HG02981 (cell line): ENCODE measurements around the gene CD3D.
"Not testable (repeated sequence)": the region's sequence is repeated elsewhere in the genome, so short reads cannot be mapped to it uniquely, and the experiment has no call there.

Experiments
- ATAC-seq: cut with Tn5 transposase; IDR thresholded peaks from one replicate; pipeline ENCODE4 v1.9.1; 2021; ENCODE audit warnings: mild to moderate bottlenecking, moderate library complexity; ENCODE audit not compliant: unreplicated experiment

The CD3D gene

DNA sequence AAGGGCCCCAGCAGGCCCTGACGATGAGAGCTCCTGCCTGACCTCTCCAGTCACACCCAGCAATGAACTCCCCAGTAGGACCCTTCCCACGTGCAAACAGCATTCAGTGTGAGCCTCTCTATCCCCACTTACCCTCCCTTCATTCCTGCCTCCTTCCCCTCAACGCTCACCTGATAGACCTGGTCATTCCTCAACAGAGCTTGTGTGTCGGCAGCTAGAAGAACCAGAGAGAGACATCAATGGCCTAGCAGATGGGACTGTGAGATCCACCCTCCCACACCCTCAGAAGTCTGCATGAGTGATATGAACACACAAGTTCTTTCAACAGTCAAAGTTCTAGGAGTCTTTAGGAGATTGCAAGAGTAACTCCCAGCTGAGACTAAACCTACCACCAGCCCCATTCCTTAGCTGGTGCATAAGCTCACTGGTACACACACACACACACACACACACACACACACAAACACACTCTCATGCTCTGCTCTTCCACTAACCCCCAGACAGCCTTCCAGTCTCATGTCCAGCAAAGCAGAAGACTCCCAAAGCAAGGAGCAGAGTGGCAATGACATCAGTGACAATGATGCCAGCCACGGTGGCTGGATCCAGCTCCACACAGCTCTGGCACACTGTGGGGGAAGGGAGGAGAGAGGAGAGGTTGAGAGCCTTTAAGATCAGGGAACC is 3.1 kb downstream of the CD3D start:
- no peak for ATAC-seq

DNA sequence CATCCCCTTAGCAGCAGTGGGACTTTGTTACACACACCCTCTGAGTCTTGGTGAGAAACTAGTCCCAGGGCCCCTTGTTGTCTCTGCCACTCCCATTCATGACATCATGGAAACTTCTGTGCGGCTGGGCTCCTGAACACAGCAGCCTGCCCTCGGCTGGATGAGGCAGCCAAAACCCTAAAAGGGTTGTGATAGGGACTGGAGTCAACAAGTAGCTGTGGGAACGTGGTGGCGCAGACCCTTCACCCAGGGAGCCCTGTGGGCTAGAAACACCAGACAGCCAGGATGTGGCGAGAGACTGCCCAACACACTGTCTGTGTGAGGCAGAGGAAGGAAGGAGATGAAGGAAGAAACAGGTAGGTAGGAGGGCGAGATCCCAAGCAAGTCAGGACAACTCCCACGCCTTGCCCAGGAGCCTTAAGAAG is 3.9 kb downstream of the CD3D start:
- ATAC-seq = no peak

DNA sequence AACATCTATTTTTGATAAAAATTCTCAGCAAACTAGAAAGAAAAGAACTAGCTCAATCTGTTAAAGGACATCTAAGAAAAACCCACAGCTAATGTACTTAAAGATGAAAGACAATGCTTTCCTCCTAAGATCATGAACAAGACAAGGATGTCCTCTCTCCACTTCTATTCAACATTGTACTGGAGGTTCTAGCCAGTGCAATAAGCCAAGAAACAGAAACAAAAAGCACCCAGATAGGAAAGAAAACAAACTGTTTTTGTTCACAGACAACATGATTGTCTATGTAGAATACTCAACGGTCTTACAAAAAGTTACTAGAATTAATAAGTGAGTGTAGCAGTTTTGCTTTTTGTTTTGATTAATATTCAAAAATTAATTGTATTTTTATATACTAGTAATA is 7.8 kb downstream of the CD3D start:
- ATAC-seq = no peak

DNA sequence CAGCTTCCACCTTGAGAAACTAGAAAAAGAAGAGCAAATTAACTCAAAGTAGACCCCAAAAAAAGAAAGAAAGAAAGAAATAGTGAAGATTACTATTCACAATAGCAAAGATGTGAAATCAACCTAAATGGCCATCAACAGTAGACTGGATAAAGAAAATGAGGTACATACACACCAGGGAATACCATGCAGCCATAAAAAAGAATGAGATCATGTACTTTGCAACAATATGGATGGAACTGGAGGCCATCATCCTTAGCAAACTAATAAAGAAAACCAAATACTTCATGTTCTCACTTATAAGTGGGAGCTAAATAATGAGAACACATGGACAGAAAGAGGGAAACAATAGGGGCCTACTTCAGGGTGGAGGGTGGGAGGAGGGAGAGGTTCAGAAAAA is 13.8 kb downstream of the CD3D start:
- no peak for ATAC-seq

DNA sequence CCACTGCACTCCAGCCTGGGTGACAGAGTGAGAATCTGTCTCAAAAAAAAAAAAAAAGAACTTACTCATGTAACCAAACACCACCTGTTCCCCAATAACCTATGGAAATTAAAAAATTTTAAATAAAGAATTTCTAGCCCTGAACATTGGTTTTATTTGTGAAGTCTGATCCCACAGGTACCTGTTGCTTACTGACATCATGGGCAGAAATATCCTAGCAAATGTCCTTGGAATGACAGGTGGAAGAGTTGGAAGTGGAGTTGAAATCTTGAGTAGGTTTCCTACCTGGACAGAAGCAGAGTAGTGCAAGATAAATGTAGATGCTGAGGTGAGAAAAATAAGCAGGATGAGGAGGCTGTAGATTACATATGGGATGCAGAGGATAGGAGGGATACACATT is 17.2 kb downstream of the CD3D start:
- no peak for ATAC-seq

DNA sequence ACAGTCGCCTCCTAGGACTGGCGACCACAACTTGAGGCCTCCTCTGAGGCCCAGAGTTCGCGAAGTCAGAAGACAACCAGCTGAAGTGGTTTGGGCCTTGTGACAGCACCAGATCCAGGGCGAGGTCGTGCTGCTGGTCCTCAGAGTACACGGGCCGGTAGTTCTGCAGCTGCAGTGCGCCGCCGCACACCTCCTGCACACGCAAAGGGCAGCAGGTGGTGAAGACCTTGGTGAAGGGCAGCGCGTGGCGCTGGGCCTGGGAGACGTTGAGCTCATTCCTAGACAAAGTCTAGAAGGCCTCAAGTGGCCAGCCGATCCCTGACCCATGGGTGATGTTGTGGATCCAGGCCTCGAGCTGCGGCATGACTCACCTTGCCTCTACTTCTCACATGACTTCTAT is 19.8 kb downstream of the CD3D start:
- ATAC-seq = no peak

DNA sequence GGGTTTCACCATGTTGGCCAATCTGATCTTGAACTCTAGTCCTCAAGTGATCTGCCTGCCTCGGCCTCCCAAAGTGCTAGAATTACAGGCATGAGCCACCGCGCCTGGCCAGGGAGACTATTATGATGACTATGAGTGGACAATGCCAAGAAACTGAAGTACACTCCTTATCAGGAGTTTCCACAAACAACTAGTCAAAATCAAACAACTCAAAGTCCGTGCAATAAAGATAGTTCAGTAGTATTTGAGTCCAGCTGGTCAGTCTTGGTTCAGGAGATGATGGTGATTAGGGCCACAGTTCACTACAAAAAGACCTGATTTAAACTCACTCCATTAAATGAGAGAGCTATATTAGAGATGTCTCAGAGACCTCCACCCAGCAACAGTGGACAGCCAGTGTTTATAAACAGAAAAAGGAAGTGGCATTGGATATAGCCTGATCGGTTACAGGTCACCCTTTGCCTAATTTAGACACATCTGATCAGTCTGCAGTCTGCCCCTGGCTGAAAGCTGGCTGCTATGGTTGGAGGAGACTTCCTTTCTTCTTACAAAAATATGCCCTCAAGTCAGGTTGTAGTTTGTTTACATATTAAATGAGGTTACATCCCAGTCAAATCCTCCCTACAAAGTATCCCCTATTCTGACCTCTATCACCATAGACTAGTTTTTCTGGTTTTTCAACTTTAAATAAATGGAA is 21.0 kb downstream of the CD3D start:
- no peak for ATAC-seq

DNA sequence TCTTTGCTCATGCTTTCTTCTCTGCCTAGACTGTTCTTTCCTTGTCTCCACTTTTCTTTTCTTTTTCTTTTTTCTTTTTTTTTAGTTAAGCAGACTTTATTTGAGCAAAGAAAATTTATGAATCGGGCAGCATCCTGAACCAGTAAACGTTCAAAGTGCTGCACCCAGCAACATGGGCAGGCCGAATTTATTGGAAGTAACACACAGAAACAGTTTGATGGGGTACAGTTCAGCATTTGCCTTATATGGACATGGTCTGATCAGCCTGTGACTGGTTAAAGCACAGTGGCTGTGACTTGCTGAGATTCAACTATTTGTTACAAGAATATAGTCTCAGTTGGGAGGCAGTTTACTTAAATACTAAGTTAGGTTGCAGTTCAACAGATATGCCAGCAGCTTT is 22.0 kb downstream of the CD3D start:
- no peak for ATAC-seq

DNA sequence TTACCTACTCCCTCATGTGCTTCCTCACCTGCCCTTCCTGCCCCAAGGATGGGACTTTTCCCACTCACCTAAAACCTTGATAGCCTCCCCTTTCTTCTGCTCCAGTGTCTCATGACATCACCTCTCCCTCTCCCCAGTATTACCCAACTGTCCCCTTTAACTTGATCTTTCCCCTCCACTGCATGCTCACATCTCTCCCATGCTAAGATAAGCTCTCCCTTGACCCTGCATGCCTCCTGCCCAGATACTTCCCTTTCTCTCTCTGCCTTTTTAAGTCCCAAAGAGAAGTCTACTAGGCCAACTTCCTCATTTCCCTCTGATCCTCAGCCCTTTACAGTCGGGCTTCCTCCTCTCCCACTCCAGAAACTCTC is 23.2 kb downstream of the CD3D start:
- no peak for ATAC-seq

DNA sequence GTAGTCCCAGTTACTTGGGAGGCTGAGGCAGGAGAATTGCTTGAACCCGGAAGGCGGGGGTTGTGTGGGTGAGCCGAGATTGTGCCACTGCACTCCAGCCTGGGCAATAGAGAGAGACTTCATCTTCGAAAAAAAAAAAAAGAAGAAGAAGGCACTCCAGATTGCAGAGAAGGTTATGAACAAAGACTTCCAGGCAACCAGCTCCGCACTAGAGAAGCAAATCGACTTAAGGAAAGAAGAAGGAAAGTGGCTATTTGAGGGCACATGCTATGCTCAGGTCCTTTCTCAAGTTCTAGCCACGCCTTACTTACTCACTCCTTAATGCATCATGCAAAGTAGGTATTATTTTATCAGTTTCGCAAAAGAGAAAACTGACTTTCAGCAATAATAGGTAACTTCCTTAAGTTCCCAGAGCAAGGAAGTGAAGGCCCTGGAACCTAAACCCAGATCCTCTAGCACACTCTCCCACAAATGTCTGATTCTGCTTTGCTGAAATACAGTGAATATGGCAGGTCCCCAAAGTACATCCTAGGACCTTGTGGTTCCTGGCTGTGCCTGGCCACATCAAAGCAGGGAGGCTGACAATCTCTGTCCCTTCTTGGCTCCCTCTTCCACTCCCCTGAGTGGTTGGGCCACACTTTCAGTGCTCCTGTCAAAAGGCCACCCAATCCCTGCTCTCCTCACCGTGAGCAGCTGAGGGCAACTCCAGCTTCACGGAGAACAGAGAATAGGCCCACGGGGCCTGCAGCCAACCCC is 23.7 kb downstream of the CD3D start:
- no peak for ATAC-seq

DNA sequence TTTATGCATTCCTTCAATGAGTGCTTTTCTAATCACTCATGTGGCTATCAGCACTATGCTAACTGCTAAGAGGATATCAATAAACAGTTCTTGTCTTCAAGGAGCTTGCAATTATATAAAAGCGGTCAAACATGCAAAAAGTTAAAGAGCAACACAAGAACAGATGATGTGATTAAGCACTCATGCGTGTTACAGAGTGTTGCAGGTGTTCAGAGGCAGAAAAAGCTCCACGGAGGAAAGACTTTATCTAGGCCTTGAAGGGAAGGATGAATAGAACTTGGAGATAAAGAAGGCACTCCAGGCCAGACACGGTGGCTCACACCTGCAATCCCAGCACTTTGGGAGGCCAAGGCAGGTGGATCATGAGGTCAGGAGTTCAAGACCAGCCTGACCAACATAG is 24.4 kb downstream of the CD3D start:
- ATAC-seq = no peak

DNA sequence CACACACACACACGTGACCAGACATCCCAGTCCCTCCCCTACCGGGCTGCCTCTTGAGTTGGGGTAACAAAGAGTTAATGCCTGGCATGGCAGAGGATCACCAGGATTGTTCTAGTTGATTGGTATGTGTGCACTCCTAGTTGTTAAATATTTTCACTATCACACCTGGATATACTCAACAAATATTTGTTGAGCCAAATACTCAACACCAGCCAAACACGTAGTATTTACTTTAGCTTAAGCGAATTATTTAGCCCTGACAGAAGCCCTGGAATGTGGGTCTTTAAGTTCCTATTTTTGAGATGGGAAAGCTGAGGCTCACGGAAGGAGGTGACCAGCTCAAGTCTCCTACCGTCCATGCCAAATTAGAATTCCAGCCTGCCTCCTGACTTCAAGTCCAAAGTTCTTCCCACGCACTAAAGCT is 27.5 kb downstream of the CD3D start:
- ATAC-seq = no peak

DNA sequence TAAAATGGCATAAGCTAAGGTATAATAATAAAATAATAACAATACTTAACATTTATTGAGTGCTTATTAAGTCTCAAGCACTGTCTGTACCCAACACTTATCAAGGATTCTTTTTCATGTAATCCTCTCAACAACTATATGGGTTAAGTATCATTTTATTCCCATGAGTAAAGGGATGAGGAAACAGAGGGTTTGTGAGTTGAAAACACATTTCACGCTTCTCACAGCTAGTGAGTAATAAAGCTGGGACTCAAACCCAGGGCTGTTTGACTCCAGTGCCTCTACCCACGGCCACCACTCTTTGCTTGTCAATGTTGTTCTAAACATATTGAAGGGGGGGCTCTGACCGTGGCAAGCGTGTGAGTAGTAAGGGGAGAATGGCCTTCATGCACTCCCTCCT is 29.3 kb downstream of the CD3D start:
- no peak for ATAC-seq

DNA sequence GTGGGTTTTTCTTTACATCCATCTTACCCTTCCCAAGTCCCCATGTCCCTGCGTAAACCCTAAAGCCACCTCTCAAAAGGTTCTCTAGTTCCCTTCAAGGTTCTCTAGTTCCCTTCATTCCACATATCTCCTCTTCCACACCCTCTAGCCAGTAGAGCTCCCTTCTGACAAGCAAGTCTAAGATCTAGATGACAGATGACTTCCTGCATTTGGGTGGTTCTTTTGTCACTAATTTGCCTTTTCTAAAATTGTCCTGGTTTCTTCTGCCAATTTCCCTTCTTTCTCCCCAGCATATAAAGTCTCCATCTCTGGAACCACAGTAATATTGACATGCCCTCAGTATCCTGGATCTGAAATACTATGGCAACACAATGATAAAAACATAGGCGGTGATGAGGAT is 30.2 kb downstream of the CD3D start:
- ATAC-seq = no peak

DNA sequence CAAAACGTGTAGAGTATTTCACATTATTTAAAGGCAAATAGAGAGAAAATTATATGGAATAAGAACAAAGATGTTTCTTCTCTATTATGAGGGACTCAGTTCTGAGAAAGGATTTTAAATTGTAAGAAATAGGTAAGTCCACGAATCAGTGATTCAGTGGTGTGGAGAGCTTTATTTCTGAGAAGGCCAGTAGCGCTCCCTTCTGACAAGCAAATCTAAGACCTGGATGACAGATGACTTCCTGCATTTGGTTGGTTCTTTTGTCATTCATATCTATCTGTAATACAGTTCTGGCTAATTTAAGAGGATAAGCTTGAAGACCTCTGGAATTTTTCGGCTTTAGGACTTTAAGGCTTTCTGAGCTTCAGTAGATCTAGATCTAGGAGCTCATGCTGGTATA is 31.0 kb downstream of the CD3D start:
- ATAC-seq = no peak

DNA sequence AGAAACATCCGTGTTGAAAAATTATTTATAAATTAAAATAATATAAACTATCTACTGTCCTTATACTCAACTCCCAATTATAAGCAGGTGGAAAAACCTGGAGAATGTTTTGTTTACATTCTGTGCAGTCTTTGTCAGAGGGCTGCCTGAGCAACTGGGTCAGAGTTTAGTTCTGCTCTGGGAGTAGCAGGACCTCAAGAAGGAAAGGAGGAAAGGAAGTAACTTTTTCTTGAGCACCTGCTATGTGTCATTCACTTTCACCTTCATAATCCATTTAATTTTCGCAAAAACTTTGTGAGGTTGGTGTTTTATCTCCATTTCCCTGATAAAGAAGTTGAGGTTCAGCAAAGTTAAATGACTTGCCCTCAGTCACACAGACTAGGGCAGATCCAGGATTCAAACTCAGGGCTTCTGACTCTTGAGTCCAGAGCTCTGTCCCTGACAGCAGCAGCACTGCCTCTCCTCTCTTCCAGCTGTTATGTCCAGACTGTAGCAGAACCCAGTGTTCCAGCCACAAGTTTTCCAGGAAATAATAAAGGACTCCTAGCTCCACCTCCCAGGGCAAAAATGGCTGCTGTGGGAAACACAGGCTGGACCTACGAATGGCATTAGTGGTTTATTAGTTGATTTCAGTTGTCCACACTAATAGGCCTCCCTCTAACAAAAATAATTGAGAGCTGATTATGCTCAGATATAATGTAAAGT is 31.6 kb downstream of the CD3D start:
- ATAC-seq = no peak

DNA sequence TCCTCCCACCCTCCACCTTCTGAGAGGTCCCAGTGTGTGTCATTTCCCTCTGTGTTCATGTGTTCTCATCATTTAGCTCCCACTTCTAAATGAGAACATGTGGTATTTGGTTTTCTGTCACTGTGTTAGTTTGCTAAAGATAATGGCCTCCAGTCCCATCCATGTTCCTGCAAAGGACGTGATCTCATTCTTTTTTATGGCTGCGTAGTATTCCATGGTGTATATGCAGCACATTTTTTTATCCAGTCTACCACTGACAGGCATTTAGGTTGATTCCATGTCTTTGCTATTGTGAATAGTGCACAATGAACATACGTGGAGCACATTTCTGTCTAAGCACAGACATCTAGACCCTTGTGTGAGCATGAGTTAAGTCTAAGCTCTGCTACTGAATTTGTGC is 32.2 kb downstream of the CD3D start:
- ATAC-seq = no peak

DNA sequence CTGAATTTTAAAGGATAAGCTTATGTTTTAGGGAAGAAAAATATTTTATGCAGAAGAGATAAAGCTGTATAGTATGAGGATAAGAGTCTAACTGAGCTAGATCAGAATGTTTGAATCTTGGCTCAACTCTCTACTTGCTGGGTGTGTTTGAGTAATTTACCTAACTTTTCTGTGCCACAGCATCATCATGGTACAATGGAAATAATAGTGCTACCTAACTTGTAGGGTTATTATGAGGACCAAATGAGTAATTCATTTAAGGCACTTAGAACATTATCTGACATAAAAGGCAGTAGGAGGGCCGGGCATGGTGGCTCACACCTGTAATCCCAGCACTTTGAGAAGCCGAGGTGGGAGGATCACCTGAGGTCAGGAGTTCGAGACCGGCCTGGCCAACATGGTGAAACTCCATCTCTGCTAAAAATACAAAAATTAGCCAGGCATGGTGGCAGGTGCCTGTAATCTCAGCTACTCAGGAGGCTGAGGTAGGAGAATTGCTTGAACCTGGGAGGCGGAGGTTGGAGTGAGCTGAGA is 33.4 kb downstream of the CD3D start:
- not testable (repeated sequence) for ATAC-seq

DNA sequence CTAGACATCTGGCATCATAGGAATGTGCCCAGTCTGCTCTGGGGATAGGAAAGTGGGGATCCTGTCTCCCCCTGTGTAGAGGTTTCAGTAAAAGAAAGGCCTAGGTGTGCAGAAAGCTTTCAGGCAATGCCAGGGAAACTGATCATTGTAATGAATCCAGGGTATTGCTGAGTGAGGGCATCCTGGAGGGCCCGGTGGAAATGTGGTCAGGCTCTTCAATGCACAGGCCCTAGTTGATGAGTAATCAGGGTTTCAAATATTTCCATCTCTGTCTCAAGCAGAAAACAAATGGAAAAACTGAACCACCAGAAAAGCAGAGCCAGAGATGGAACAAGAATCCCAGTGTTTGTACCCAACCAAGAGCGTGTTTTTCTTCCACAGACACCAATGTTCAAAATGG is 35.9 kb downstream of the CD3D start:
- no peak for ATAC-seq

DNA sequence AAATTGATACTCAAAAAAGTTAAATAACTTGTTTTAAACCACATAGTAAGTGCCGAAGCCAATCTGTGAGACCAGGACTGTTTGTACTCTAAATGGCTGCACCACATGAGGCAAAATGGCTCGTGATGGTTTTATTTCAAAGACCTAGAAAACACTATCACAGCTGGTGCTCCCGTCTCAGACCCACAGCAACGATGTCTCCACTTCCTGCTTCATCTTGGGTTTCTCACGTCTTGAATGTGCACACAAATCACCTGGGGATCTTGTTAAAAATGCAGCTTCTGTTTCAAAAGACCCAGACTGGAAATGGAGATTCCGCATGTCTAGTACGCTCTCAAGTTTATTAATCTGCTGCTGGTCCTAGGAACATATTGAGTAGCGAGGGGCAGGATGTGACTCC is 36.8 kb downstream of the CD3D start:
- no peak for ATAC-seq

DNA sequence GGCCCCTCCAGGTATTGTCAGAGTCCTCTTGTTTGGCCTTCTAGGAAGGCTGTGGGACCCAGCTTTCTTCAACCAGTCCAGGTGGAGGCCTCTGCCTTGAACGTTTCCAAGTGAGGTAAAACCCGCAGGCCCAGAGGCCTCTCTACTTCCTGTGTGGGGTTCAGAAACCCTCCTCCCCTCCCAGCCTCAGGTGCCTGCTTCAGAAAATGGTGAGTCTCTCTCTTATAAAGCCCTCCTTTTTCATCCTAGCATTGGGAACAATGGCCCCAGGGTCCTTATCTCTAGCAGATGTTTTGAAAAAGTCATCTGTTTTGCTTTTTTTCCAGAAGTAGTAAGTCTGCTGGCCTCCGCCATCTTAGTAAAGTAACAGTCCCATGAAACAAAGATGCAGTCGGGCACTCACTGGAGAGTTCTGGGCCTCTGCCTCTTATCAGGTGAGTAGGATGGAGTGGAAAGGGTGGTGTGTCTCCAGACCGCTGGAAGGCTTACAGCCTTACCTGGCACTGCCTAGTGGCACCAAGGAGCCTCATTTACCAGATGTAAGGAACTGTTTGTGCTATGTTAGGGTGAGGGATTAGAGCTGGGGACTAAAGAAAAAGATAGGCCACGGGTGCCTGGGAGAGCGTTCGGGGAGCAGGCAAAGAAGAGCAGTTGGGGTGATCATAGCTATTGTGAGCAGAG is 37.8 kb downstream of the CD3D start, which contains the start of gene CD3E:
TSS of gene CD3E (plus strand) at position 163 of the 681 bp plus-strand sequence. CDS start at position 386, 223 bp downstream.
- no peak for ATAC-seq
